ENCODE measurements around the gene ELANE.
"Not testable (repeated sequence)": the region's sequence is repeated elsewhere in the genome, so short reads cannot be mapped to it uniquely, and the experiment has no call there.

Gene ELANE

GRCh38 chr19:842802-843179, 9.3 kb upstream of the ELANE start:
- DNase-seq (ENCODE audit: low read depth in 2 of 2) = not testable (repeated sequence)

- no peak for DNase-seq (ENCODE audit: low read depth in 2 of 2)
These were observed 8.8 kb upstream of the ELANE start for GRCh38 chr19:843180-843835.

- no peak for DNase-seq (ENCODE audit: low read depth in 2 of 2)
These were observed 8.1 kb upstream of the ELANE start for GRCh38 chr19:843836-844545.

- no peak for DNase-seq (ENCODE audit: low read depth in 2 of 2)
These were observed 7.5 kb upstream of the ELANE start for GRCh38 chr19:844546-844971.

- no peak for DNase-seq (ENCODE audit: low read depth in 2 of 2)
These were observed 6.2 kb upstream of the ELANE start for GRCh38 chr19:845707-846521.

- DNase-seq (ENCODE audit: low read depth in 2 of 2) = no peak
These were observed 3.6 kb upstream of the ELANE start for GRCh38 chr19:848386-848921.

- not testable (repeated sequence) for DNase-seq (ENCODE audit: low read depth in 2 of 2)
These were observed 2.9 kb upstream of the ELANE start for GRCh38 chr19:849195-849594.

- no peak for DNase-seq (ENCODE audit: low read depth in 2 of 2)
These were observed 1.7 kb upstream of the ELANE start for GRCh38 chr19:850221-850978.

GRCh38 chr19:850979-851335, 1.1 kb upstream of the ELANE start:
- no peak for DNase-seq (ENCODE audit: low read depth in 2 of 2)

- no peak for DNase-seq (ENCODE audit: low read depth in 2 of 2)
These were observed 997 bp downstream of the ELANE start for GRCh38 chr19:853014-853585.

- not testable (repeated sequence) for DNase-seq (ENCODE audit: low read depth in 2 of 2)
These were observed 1.6 kb downstream of the ELANE start for GRCh38 chr19:853614-854220.

GRCh38 chr19:854549-854948, 2.4 kb downstream of the ELANE start:
- DNase-seq (ENCODE audit: low read depth in 2 of 2) = no peak

GRCh38 chr19:855142-855541, 3.0 kb downstream of the ELANE start:
- DNase-seq (ENCODE audit: low read depth in 2 of 2) = no peak

GRCh38 chr19:855566-856120, 3.5 kb downstream of the ELANE start:
- DNase-seq (ENCODE audit: low read depth in 2 of 2) = no peak

GRCh38 chr19:858284-858683, 6.2 kb downstream of the ELANE start:
- DNase-seq (ENCODE audit: low read depth in 2 of 2) = no peak

GRCh38 chr19:858868-859843, 7.1 kb downstream of the ELANE start, which contains the start of gene CFD:
TSS of gene CFD (plus strand) at chr19:859664. CDS start at chr19:859690, 26 bp downstream.
- DNase-seq (ENCODE audit: low read depth in 2 of 2) = no peak

GRCh38 chr19:861141-861755, 9.1 kb downstream of the ELANE start:
- DNase-seq (ENCODE audit: low read depth in 2 of 2) = no peak

- peak; percentile 27 to 35 for DNase-seq (ENCODE audit: low read depth in 2 of 2)
These were observed 9.9 kb downstream of the ELANE start for GRCh38 chr19:861756-862580.
